Measurements from ENCODE around the gene UBIAD1.

UBIAD1 gene

GRCh38 chr1:11331036-11331944, 58.3 kb downstream of the UBIAD1 start:
- H3K4me1 ChIP-seq (ENCODE audit: control insufficient read depth, insufficient read depth, low read length), result peaks cover 23% of the 10 kb centered on the region
- no peak overlapping the region for H3K4me3 ChIP-seq (ENCODE audit: low read depth, low read length)
- H3K36me3 ChIP-seq (ENCODE audit: control insufficient read depth, insufficient read depth, low read length), result no peaks in the 10 kb centered on the region
- no peaks in the 10 kb centered on the region for H3K9me3 ChIP-seq (ENCODE audit: control insufficient read depth, insufficient read depth, low read depth, low read length)
- no peak overlapping the region for H3K9ac ChIP-seq (ENCODE audit: low read length)
- H3K27me3 ChIP-seq (ENCODE audit: control insufficient read depth, insufficient read depth, low read length), result no peaks in the 10 kb centered on the region
- no peak overlapping the region for H3K27ac ChIP-seq (ENCODE audit: low read depth, low read length)

- no peak overlapping the region for H3K9ac ChIP-seq (ENCODE audit: low read length)
- H3K4me1 ChIP-seq (ENCODE audit: control insufficient read depth, insufficient read depth, low read length), result peaks cover 23% of the 10 kb centered on the region
- no peaks in the 10 kb centered on the region for H3K27me3 ChIP-seq (ENCODE audit: control insufficient read depth, insufficient read depth, low read length)
- H3K36me3 ChIP-seq (ENCODE audit: control insufficient read depth, insufficient read depth, low read length), result no peaks in the 10 kb centered on the region
- H3K27ac ChIP-seq (ENCODE audit: low read depth, low read length), result no peak overlapping the region
- H3K4me3 ChIP-seq (ENCODE audit: low read depth, low read length), result no peak overlapping the region
- no peaks in the 10 kb centered on the region for H3K9me3 ChIP-seq (ENCODE audit: control insufficient read depth, insufficient read depth, low read depth, low read length)
Measured at GRCh38 chr1:11331945-11332546, 59.0 kb downstream of the UBIAD1 start.

- Histone ChIP-seq H3K4me3 (ENCODE audit: low read depth, low read length) (no peak overlapping the region), H3K27ac (ENCODE audit: low read depth, low read length) (no peak overlapping the region), H3K4me1 (ENCODE audit: control insufficient read depth, insufficient read depth, low read length) (peaks cover 34% of the 10 kb centered on the region), H3K9me3 (ENCODE audit: control insufficient read depth, insufficient read depth, low read depth, low read length) (no peaks in the 10 kb centered on the region), H3K9ac (ENCODE audit: low read length) (no peak overlapping the region), H3K27me3 (ENCODE audit: control insufficient read depth, insufficient read depth, low read length) (no peaks in the 10 kb centered on the region), H3K36me3 (ENCODE audit: control insufficient read depth, insufficient read depth, low read length) (no peaks in the 10 kb centered on the region)
Measured at GRCh38 chr1:11333631-11334030, 60.6 kb downstream of the UBIAD1 start.

- Histone ChIP-seq H3K4me3 (ENCODE audit: low read depth, low read length) (no peak overlapping the region), H3K9me3 (ENCODE audit: control insufficient read depth, insufficient read depth, low read depth, low read length) (no peaks in the 10 kb centered on the region), H3K27ac (ENCODE audit: low read depth, low read length) (no peak overlapping the region), H3K36me3 (ENCODE audit: control insufficient read depth, insufficient read depth, low read length) (no peaks in the 10 kb centered on the region), H3K27me3 (ENCODE audit: control insufficient read depth, insufficient read depth, low read length) (no peaks in the 10 kb centered on the region), H3K4me1 (ENCODE audit: control insufficient read depth, insufficient read depth, low read length) (peaks cover 37% of the 10 kb centered on the region), H3K9ac (ENCODE audit: low read length) (no peak overlapping the region)
Measured at GRCh38 chr1:11334261-11334804, 61.3 kb downstream of the UBIAD1 start.

GRCh38 chr1:11334821-11335220, 61.8 kb downstream of the UBIAD1 start:
- Histone ChIP-seq H3K4me1 (ENCODE audit: control insufficient read depth, insufficient read depth, low read length) (peaks cover 41% of the 10 kb centered on the region), H3K9me3 (ENCODE audit: control insufficient read depth, insufficient read depth, low read depth, low read length) (no peaks in the 10 kb centered on the region), H3K27ac (ENCODE audit: low read depth, low read length) (no peak overlapping the region), H3K4me3 (ENCODE audit: low read depth, low read length) (no peak overlapping the region), H3K27me3 (ENCODE audit: control insufficient read depth, insufficient read depth, low read length) (no peaks in the 10 kb centered on the region), H3K36me3 (ENCODE audit: control insufficient read depth, insufficient read depth, low read length) (no peaks in the 10 kb centered on the region), H3K9ac (ENCODE audit: low read length) (no peak overlapping the region)

GRCh38 chr1:11335417-11336056, 62.5 kb downstream of the UBIAD1 start:
- H3K27me3 ChIP-seq (ENCODE audit: control insufficient read depth, insufficient read depth, low read length), result no peaks in the 10 kb centered on the region
- H3K27ac ChIP-seq (ENCODE audit: low read depth, low read length), result no peak overlapping the region
- no peak overlapping the region for H3K9ac ChIP-seq (ENCODE audit: low read length)
- H3K4me3 ChIP-seq (ENCODE audit: low read depth, low read length), result no peak overlapping the region
- peaks cover 47% of the 10 kb centered on the region for H3K4me1 ChIP-seq (ENCODE audit: control insufficient read depth, insufficient read depth, low read length)
- H3K36me3 ChIP-seq (ENCODE audit: control insufficient read depth, insufficient read depth, low read length), result no peaks in the 10 kb centered on the region
- H3K9me3 ChIP-seq (ENCODE audit: control insufficient read depth, insufficient read depth, low read depth, low read length), result no peaks in the 10 kb centered on the region

- no peak overlapping the region for H3K27ac ChIP-seq (ENCODE audit: low read depth, low read length)
- H3K4me1 ChIP-seq (ENCODE audit: control insufficient read depth, insufficient read depth, low read length), result peaks cover 38% of the 10 kb centered on the region
- no peaks in the 10 kb centered on the region for H3K9me3 ChIP-seq (ENCODE audit: control insufficient read depth, insufficient read depth, low read depth, low read length)
- H3K27me3 ChIP-seq (ENCODE audit: control insufficient read depth, insufficient read depth, low read length), result no peaks in the 10 kb centered on the region
- H3K9ac ChIP-seq (ENCODE audit: low read length), result no peak overlapping the region
- H3K4me3 ChIP-seq (ENCODE audit: low read depth, low read length), result no peak overlapping the region
- no peaks in the 10 kb centered on the region for H3K36me3 ChIP-seq (ENCODE audit: control insufficient read depth, insufficient read depth, low read length)
Measured at GRCh38 chr1:11337580-11338073, 64.6 kb downstream of the UBIAD1 start.
